Ramos (cell line): Measurements from ENCODE around the gene CERS6.

Experiments used
- in situ Hi-C: fragments of 300-500 bp; cut with MboI; formaldehyde crosslinking; loops from one replicate; pipeline ENCODE4 v1.14.3; 2022; ENCODE audit warnings: low sequenced_read_pairs; ENCODE audit not compliant: unreplicated experiment

Gene CERS6

DNA sequence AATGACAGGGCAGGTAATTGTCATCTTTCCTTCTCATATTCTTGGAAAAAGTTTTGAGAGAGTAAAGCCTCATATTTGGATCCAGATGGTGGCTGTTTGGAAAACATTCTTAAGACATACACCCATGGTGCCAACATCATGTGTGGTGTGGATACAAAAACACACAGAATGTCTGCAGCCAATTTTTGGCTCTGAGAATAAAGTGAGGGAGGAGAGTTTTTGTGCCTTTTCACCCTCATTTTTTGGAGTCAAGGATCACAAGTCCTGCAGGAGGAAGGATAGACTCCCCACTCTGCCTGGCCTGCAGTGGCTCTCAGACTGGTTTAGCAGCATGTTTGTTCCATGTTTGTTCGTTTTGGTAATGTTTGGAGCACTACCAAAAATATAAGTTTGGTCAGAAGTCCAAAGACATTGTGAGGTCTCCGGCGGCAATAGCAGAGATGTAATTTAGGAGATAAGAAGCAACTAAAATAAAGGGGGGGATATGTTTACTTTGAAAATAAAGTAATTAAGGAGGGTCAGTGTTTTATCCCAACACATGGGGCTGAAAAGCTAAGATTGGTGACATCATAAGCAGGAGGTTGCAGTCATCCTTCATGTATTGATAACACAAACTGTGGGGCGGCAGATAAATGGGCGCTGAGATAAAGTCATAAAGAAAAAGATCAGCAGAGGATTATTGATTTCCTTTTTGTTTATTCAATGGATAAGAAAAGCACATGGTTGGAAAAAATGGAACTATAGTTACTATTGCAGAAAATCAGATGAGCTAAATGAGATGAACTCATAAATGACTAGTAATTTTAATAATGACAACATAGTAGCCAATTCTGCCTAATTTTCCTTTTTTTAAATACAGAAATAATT is 347.0 kb downstream of the CERS6 start:
- in situ Hi-C loops, result no loop called here

DNA sequence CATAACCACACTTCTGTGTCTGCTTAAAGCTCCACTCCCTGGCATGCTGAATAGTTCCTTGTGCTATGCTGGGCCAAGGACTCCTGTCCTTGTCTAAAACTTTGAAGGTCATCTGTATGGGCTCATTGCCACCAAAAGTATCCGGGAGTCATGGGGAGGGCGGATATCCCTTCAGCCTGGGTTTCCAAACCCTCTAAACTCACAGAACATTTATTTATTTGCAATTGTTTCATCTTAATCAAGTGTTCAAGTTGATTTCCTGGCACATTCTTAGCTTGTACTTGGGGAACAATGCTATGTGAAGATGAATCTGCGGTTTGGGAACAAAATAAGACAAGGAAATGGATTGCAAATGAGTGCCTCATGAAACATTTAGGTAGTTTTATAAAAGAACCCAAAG is 348.1 kb downstream of the CERS6 start:
- in situ Hi-C loops, result no loop called here

DNA sequence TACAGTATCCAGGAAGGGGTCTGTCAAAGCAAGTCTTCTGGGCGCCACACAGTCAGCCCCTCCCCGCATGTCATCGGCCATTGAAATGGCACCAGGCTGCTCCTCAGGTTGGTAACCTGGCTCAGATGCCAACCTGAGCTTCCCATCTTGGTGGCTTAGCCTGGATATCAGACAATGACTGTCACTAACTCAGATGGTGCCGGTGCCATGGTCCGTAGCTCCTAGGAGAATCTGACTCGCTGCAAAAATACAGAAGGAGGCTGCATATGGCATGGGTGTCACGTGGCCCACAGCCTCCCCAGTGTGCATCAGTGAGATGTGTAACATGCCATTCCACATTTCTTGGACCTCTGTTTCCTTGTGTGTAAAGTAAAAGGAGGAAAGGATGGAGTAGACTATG is 349.5 kb downstream of the CERS6 start:
- in situ Hi-C loops, result no loop called here

DNA sequence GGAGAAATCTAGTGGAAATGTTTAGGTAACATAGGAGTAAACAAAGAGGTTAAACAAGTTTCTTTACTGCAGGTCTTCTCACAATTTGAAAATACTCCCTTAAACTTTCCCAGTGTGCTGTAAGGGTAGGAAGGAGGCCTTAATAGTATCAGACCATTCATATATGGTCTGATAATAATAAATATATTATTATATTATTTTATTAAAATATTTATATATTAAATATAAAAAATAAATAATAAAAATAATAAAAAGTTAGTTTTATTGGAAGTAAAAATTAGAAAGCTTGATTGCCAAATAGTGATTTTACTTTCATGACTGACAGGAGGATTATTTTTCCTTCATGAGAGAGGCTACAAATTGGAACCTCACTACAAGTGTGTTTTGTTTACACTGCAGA is 353.5 kb downstream of the CERS6 start:
- in situ Hi-C loops, result no loop called here

DNA sequence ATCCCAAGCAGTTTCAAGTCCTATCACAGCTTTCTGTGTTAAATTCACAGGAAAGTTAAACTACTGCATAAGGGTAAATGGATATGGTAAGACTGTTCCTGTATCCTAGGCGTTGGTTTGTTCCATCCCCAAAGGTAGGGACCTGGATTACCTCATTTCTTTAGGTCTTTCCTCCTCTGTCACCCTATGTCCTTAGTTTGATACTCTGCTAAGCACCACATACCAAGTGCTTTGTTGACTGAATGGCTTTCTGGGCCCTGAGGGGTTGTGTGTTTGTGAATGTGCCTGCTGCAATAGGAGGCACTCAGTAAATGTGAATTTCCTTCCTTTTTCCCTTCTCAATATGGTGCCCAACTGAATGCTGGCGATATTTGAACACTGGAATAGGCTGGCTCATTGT is 354.2 kb downstream of the CERS6 start:
- in situ Hi-C loops, result no loop called here

DNA sequence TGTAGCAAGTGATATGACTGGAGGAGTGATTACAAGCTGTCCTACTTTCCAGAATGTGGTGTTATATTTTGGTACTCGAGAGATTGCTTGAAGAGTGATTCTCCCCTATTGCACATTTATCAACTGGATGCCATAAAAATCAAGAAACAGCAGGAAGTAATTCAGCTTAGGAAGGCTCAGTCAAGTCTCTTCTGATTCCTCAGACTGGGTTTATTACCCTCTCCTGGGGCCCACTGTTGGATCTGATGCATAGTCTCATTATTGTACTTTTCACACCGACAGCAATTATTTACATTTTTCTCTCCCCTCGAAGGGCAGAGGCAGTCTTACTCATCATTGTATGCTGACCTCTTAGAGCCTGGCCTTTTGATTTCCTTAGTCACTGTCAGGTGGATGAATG is 355.6 kb downstream of the CERS6 start:
- in situ Hi-C loops, result no loop called here

DNA sequence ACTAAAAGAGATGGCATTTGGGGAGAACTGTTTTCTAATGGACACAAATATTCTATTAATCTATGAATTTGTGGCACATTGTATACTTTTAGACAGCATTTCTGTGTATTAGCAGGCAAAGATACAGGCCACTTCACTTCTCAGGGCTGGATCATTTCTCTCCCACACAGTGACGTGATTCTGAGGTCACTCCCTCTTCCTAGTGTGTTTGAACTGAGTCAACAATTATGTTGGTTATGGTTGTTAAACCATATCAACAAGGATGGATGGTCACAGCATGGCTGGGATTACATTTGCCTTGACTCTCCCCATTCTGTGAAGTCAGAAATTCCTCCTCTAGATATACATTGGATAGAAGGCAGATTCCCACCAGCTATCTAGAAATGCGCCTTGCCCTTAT is 358.0 kb downstream of the CERS6 start:
- in situ Hi-C loops, result no loop called here

DNA sequence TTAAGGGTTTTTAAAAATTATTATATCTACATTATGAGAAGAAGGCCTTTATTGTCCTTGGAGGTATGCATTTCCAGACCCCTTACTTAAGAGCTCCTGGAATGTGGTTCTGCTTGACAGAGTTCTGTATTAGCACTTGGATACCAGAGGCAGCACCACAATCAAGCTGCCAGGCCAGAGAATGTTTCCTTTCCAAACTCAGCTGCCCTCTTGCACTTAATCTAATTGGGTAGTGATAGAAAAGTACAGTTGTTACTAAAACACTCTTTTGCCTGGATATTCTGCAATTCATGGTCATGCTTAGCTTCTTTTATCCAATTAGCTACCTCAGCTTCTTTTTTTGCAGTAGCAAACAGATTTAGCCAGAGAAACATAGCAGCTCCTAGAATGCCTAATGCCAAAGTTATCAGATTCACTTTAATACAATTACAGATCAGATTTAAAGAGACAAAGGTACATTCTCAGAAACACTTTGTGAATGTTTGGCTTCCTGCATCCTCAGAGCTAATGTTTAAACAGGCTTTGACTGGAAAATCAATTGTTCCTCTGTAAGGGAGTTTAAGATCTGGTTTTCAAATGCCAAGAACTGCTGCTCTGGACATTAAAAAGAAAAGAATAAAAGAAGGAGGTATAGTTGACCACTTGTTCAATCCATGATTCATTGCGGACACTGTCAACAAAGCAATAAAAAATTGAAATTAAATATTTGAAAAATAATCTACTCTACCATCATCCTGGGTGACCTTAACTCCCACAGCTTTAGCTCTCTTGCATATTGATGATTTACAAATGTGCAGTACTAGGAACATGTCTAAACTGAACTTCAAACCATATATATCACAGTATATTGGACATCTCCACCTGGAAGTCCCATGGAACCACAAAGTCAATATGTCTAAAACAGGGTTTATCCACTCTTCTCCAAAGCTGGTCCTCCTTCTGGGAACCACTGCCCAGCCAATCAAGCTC is 359.2 kb downstream of the CERS6 start:
- in situ Hi-C loops, result no loop called here

DNA sequence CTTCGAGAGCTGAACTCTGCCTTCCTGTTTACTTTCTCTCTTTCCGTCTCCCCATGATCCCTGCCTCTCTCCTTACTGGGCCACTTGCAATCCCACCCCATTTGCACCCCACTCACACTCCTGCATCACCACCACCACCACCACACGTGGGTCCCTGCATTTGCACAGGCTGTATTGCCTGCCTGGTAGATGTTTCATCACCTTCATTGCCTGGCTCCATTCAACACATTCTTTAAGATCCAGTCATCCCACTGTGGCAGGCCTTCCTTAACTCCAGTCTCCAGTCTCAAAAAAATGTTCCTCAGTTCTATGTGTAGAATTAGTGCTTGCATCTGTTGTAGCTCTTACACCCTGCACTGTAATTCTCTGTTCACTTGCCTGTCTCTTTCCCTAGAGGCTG is 360.3 kb downstream of the CERS6 start:
- in situ Hi-C loops, result no loop called here

DNA sequence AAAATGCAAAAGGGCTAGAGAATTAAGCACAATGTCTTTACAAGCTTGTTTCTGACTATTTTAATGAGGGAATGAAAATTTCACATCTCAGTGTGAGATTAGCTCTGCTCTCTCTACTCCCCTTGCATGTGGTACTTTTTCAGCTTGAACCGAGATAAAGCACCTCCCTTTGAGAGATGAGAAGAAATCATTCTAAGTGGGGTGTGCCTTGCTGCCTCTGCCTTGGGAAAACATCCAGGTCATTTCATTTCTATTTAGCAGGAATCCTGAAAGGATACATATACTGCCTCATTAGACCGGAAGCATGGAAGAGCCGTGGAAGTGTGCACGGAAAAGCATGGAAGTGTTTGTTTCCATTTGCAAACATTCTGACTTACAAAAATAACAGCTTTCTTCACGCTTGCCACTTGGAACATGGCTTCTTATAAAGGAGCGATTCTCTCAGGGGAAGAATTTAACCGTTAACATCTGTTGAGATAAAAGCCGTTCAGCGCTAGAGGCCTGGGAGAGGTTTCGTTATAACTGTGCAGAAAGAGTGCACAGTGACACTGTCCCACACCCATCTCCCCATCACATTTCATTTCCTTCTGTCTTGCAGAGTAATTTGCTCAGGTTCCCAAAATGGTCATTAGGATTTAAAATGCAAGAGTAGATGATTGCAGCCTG is 363.1 kb downstream of the CERS6 start:
- in situ Hi-C loops, result no loop called here

DNA sequence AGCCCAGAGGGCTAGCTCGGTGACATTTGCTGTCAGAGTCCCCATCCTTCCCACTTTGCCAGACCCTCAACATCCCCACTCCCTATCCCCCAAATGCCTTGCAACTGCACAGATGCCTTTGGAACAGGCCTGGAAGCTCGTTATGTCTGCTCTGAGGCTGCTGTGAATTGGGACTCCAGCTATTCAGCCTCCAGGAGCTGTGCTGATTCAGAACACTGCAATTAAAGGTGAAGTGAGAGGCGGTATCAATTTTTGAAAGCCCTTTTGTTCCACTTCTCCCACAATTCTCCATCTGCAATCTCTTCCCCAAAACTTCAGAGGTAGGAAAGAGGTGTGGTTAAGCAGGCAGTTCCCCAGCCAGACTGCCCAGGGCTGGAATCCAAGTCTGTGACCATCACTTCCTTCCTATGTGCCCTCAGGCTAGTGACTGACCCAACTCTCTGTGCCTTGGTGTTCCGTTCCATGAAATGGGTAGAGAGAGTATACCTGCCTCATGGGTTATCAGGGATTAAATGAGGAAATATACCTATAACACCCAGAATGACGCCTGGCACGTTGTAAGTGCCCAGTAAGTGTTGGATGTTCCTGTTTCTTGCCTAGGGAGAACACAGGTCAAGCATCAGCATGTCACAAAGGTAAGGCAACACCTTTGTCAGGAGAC is 363.9 kb downstream of the CERS6 start:
- in situ Hi-C loops, result no loop called here

DNA sequence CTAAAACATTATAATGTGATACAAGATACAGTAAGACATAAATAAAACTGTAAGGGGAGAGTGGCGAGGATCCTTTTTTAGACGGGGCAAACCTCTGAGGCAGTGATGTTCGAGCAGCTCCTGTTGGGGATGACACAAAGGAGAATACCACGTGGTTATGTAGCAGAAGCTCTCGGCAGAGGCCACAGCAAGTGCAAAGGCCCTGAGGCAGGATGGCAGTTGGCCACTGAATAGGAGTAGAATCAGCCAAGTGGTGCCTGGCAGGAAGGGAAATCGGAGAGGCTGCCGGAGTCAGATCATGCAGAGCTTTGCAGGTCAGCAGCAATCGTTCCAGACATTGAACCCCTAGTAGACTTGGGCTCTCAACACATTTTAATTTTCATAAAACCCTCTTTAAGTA is 365.5 kb downstream of the CERS6 start:
- in situ Hi-C loops, result no loop called here

DNA sequence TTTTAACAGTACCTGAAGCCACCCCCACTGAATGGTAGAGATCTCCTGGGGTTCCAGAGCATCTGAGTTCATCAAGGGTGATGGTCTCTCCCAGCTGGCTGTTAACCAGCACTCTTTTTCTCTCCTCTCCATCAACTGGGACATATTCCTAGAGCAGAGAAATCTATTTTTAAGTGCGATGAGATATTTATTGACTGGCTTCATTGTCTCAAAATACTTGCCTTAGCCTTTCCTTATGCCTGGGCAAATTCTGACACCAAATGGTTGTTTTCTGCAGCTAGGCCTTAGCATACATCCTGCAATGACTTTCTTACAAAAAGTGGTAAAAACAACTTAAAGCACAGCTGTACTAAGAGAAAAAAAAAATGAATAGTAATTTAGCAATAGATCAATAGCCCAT is 365.9 kb downstream of the CERS6 start:
- in situ Hi-C loops, result no loop called here
